ENCODE measurements around the gene NR1I3.

DNA sequence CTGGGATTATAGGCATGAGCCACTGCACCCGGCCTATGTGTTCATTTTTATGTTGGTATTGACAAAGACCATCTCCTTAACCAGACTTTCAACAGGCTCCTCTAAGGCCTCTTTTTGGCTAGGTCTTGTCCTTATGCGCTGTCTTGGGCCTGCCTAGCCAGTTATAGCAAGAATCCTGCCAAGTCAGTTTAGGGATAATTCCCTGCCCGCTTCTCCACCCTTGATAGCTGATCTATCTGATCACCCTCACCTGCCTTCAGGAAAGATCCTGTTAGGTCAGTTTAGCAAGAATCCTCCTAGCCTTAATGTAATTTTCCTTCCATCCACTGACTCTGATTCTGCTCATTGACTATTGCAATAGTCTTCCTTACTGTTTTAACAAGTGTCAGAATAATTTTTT is 58.3 kb downstream of the NR1I3 start:
- TF ChIP-seq, protein P1, sequence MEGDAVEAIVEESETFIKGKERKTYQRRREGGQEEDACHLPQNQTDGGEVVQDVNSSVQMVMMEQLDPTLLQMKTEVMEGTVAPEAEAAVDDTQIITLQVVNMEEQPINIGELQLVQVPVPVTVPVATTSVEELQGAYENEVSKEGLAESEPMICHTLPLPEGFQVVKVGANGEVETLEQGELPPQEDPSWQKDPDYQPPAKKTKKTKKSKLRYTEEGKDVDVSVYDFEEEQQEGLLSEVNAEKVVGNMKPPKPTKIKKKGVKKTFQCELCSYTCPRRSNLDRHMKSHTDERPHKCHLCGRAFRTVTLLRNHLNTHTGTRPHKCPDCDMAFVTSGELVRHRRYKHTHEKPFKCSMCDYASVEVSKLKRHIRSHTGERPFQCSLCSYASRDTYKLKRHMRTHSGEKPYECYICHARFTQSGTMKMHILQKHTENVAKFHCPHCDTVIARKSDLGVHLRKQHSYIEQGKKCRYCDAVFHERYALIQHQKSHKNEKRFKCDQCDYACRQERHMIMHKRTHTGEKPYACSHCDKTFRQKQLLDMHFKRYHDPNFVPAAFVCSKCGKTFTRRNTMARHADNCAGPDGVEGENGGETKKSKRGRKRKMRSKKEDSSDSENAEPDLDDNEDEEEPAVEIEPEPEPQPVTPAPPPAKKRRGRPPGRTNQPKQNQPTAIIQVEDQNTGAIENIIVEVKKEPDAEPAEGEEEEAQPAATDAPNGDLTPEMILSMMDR (IDR thresholded peaks at IDR 0.05 in 4 of 5, conservative IDR thresholded peaks at IDR 0.05 in 1 of 5) = no peak
- TF ChIP-seq POLR2A (IDR thresholded peaks at IDR 0.05) = no peak

Data from gastrocnemius medialis (tissue), 4 donors.